Activated CD8-positive, alpha-beta memory T cell treated with anti-CD3 and anti-CD28 coated beads, Interleukin-2, amount 50 U/mL, for 48 hours (primary cell): ENCODE measurements around the gene CERS4.
A peak's percentile ranks its signal among the peaks of the same experiment; 100 is the strongest.
"Not testable (repeated sequence)": the region's sequence is repeated elsewhere in the genome, so short reads cannot be mapped to it uniquely, and the experiment has no call there.

Source experiments
- DNase-seq: peaks from one replicate; pipeline ENCODE4 v3.0.0-alpha.2; 2020

CERS4 gene

DNA sequence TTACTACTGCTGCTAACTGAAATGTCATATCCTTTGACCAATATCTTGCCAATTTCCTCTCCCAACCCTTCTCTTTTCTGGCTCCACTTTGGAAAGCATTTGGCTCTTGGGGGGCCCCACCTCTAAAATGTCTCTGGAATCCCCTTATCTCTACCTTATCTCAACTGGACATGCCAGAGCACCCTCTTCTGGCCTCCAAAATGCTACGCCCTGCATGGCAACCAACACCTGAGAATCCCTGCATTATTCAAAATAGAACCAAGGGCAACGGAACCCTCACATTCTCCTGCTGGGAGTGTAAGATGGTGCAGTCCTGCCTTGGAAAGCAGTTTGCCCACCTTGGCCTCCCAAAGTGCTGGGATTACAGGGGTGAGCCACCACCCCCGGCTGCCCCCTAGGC lies 35.3 kb downstream of the CERS4 start:
- DNase-seq: no peak

DNA sequence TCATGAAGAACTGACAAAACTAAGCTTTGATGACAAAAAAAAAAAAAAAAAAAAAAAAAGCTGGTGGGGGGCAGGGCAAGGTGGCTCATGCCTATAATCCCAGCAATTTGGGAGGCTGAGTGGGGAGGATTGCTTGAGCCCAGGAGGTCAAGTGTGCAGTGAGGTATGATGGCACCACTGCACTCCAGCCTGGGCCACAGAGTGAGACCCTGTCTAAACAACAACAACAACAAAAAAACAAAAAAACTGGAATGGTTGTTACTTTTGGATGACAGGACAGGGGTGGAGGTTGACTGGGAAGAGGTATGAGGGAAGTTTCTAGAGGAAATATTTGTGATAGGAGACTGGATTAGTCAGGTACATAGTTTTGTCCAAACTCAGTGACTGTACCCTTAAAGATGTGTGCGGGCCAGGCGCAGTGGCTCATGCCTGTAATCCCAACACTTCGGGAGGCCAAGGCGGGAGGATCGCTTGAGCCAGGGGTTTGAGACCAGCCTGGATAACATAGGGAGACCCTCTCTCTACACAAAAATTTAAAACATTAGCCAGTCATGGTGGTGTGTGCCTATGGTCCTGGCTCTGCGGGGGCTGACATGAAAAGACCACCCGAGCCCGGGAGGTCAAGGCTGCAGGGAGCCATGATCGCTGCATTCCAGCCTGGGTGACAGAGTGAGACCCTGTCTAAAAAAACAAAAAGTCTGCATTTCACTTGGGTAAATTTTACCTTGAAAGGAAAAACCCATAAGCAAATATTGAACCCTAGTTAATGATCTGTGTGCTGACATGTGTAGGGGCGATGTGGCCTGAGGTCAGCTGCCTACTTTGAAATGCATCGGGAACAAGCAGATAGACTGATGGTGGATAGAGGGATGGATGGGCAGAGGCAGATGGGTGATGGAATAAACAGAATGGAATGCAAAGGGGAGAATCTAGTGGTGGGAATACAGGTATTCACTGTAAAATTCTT lies 37.0 kb downstream of the CERS4 start:
- DNase-seq: no peak

DNA sequence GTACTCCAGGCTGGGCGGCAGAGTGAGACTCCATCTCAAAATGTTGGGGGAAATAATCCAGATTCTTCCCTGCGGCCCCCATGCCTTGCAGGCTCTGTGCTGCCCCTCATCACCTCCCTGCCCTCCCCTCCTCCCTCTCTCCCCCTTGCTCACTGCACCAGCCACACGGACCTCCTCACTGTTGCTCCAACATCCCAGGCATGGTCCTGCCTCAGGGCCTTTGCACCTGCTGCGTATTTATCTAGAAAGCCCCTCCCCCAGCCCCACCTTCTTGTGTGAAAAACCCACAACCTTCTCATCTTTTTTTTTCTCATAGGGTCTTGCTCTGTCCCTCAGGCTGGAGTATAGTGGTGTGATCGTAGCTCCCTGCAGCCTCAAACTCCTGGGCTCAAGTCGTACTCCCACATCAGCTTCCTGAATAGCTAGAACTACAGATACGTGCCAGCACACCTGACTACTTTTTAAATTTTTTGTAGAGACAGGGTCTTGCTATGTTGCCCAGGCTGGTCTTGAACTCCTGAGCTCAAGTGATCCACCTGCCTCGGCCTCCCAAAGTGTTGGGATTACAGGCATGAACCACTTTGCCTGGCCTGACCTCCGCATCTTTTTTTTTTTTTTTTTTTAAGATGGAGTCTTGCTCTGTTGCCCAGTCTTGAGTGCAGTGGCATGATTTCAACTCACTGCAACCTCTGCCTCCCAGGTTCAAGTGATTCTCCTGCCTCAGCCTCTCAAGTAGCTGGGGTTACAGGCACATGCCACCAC lies 38.1 kb downstream of the CERS4 start:
- not testable (repeated sequence) for DNase-seq

DNA sequence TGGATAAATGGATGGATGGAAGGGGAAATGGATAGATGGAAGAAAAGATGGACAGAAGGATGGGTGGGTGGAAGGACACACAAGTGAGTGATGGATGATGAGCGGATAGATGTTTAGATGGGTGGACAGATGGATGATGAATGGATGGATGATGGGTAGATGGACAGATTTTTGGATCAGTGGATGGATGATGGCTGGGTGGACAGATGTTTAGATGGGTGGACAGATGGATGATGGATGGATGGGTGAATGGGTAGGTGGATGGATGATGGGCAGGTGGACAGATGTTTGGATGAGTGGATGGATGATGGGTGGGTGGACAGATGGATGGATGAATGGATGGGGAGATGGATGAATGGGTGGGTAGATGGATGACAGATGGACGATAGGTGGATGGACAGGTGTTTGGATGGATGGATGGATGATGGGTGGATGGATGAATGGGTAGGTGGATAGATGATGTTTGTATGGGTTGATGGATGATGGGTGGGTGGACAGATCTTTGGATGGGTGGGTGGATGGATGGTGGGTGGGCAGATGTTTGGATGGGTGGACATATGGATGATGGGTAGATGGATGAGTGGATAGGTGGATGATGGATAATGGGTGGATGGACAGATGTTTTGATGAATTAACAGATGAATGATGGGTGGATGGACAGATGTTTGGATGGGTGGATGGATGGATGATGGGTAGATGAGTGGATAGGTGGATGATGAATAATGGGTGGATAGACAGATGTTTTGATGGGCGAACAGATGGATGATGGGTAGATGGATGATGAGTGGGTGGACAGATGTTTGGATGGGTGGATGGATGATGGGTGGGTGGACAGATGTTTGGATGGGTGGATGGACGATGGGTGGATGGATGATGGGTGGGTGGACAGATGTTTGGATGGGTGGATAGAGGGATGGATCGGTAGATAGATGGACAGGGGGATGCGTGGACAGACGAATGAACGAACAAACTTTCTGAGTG lies 39.5 kb downstream of the CERS4 start:
- DNase-seq: no peak

DNA sequence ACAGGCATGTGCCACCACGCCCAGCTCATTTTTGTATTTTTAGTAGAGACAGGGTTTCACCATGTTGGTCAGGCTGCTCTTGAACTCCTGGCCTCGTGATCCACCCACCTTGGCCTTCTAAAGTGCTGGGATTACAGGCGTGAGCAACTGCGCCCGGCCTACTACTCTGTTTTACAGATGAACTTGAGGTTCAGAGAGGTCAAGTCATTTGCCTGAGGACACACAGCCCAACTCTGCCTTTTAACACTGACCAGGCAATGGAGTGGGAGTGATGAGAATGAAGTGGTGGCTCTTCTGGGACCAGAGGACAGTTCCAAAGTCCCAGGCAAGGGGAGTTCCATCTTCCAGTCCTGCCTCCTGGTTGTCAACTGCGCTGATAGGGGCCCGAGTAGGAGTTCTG lies 41.4 kb downstream of the CERS4 start:
- DNase-seq: no peak

DNA sequence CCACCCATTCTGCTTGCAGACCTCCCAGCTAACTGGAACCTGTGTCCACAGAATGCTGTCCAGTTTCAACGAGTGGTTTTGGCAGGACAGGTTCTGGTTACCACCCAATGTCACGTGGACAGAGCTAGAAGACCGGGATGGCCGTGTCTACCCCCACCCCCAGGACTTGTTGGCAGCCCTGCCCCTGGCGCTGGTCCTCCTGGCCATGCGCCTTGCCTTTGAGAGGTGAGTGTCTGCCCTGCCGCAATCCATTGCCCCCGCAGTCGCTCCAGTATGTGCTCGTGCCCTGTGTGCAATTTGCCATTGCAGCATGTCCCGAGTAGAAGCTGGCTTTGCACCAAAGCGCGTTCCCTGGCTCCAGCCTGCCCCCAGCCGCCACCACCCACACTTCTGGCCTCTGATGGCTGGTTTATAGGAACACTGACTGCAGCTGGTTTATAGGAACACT lies 41.9 kb downstream of the CERS4 start:
- no peak for DNase-seq

DNA sequence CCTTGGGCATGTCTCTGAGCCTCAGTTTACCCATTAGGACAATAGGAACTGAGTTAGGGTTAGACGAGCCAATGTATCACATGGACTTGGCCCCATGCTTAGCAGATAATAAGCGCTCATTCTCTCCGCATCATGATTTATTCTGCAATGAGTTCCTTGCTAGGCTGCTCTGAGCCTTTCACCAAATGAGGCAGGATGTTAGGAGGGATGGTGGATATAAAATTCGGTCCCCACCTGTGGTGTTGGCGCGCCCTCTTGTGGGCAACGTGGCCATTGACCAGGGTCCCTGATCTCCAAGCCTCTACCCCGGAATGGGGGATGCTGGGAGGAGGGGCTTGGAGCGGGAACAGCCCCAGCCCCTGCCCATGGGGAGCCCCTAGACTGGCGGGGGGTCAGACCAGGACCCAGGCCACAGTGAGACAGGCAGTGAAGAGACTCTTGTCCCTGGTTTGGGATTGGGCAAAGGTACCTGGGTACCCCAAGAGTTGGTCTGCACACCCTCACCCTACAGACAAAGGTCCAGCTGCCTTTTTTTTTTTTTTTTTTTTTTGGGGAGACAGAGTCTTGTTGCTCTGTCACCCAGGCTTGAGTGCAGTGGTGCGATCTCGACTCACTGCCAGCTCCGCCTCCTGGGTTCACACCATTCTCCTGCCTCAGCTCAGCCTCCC lies 43.9 kb downstream of the CERS4 start:
- DNase-seq: peak; percentile 96

DNA sequence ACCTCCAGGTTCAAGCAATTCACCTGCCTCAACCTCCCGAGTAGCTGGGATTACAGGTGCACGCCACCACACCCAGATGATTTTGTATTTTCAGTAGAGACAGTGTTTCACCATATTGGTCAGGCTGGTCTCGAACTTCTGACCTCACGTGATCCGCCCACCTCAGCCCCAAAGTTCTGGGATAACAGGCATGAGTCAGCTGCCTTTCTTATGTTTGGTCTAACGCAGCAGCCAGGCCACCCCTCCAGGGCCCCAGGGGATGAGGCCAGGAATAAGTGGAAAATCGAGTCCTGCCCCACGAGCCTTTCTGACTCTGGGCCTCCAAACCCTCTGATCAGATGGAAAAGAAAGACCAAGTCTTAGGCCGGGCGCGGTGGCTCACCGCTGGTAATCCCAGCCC lies 44.5 kb downstream of the CERS4 start:
- DNase-seq: no peak

DNA sequence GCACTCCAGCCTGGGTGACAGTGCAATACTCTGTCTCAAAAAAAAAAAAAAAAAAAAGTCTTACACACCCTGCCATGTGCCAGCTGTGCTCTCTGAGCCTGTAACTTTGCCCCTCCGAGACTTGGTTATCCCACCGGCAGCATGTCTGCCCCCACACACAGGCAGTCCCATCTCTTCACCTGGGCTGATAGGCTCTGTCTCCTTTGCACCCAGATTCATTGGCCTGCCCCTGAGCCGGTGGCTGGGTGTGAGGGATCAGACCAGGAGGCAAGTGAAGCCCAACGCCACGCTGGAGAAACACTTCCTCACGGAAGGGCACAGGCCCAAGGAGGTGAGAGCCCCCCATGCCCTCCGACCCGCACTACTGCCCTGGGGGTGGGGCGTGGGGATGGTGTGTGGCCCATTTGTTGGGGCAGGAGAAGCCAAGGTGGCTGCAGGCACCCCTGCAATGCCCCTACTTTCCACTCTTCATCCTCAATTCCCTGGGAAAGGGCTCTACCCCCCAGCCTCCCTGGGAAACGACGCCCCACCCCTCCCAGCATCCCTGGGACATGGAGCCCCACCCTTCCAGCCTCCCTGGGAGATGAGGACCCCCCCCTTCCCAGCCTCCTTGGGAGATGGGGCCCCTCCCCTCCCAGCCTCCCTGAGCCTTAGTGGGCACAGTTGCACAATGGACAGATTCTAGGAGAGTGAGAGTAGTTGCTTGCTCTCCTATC lies 45.3 kb downstream of the CERS4 start:
- no peak for DNase-seq

DNA sequence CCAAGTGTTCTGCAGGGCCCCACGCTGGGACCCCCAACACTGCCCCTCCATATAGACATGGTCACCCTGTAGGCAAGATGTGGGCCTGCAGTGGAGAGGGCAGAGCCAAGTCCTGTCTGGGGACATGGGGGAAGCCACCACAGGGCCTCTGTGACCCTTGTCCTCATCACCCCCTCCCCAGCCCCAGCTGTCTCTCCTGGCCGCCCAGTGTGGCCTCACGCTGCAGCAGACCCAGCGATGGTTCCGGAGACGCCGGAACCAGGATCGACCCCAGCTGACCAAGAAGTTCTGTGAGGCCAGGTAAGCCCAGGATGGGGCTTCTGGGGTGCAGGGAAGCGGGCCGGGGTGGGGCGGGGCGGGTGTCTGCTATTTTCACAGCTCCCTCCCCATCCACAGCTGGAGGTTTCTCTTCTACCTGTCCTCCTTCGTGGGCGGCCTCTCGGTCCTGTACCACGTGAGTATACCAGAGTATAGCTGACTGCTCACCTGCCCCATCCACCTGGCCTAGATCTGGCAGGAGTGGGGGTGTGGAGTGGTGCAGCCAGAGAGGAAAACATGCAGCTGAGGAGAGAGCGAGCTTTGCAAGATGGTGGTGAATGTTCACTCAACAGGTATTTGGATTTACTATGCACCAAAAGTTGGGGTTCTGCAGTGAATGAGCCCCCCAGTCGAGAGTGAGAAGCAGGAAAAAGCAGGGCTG lies 46.4 kb downstream of the CERS4 start:
- no peak for DNase-seq

DNA sequence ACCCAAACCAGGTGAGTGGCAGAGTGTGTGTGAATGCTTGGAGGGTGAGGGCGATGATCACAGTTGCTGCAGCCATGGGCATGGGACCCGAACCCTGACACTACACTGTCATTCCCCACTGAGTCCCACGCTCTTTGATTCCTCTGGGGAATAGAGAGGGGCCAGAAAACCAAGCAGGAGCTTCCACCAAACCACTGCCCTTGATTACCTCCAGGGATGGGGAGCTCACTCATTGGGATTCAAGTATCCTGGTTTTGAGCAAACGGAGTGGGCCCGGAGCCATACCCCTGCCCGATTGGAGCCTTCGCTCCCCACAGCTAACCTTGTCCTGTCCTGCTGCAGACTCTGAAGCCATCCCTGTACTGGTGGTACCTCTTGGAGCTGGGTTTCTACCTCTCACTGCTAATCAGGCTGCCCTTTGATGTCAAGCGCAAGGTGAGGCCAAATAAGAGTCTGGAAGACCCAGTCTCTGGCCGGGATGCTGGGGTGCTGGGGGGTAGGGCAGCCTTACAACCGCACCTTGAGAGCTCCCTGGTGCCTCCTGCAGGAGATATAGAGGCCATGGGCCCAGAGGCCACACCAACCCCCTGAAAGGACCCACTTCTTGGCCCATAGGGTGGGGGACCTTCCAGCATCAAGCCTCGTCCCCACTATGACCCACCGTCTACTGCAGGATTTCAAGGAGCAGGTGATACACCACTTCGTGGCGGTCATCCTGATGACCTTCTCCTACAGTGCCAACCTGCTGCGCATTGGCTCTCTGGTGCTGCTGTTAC lies 47.3 kb downstream of the CERS4 start:
- DNase-seq: no peak

DNA sequence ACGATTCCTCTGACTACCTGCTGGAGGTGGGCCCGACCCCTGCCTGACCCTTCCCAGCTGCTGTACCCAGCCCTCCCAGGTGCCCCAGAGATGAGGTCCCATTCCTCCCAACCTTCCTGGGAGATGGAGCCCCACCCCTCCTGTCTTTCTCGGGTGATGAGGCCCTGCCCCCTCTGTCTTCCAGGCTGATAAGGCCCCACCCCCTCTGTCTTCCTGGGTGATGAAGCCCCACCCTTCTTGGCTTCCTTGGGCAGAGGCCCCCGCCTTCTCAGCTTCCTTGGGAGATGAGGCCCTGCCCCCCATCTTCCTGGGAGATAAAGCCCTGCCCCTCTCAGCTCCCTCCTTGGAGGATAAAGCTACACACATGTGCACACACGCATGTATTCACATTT lies 47.9 kb downstream of the CERS4 start:
- DNase-seq: no peak

DNA sequence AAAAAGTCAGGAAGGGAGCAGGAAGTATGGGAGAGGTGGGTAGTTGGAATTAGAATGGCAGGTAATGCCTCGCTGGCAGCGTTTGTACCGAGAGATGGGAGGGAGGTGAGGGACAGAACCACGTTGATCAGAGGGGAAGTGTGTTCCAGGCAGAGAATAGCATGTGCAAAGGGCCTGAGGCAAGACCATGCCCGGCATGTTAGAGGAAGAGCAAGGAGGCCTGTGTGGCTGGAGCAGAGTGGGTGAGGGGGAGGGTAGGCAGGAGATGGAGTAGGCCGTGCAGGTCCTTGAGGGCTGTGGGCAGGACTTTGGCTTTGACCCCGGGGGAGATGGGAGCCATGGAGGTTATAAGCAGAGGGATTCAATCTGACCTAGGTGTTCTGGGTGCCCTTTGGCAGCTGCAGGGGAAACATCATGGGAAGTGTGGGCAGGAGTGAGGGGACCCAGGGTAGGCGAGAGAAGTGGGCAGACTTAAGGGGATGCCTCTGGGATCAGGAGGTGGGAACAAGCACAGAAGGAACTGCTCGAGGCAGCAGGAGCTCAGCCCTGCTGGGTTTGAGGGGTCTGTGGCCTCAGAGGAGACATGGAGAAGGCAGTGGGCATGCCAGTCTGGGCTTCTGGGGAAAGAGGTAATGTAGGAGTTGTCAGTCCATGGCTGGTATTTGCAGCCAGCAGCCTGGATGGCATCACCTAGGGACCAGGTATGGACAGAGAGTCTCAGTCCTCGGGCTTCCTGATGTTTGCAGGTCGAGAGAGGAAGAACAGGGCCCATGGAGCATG lies 50.2 kb downstream of the CERS4 start:
- no peak for DNase-seq

DNA sequence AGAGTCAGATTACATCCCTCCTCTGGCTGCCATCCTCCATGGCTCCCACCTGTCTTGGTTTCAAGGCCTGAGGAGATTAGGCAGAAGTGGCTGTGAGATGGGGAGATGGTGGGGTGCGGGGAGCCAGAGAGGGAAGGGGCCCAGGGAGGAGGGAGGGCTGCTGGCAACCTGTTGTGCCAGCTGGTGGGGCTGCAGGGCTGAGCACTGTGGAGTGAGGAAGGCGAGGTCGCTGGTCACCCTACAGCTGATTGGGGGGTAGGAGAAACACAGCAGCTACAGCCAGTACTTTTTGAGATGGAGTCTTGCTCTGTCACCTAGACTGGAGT lies 50.7 kb downstream of the CERS4 start:
- no peak for DNase-seq

DNA sequence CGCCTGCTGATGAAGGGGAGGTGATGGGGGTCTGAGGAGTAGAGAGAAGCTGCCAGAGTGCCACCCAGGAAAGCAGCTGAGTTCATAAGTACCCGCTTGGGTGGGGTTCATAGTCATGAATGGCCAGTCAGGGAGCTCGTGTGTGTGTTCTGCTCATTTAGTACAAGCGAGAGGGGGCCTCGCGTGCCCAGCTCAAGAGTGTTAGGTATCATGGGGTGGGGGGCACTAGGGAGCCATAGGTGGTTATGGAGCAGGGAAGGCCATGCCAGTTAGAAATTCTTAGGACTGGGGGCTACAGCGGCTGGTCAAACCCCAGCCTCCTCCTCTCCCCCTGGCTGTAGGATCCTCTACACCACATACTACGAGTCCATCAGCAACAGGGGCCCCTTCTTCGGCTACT lies 52.2 kb downstream of the CERS4 start:
- peak; percentile 38 for DNase-seq

DNA sequence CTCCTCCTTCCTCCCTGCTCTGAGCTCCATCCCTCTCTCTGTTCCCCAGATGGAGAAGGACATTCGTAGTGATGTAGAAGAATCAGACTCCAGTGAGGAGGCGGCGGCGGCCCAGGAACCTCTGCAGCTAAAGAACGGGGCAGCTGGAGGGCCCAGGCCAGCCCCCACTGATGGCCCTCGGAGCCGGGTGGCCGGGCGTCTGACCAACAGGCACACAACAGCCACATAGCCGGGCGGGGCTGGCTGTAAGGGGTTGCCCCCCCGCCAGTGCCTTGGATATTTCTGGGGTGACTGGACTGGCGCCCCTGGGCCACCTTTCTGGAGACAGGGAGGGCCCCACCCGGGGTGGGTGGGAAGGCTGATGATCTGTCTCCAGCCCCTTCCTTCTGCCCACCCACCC lies 52.7 kb downstream of the CERS4 start:
- DNase-seq: peak; percentile 39

DNA sequence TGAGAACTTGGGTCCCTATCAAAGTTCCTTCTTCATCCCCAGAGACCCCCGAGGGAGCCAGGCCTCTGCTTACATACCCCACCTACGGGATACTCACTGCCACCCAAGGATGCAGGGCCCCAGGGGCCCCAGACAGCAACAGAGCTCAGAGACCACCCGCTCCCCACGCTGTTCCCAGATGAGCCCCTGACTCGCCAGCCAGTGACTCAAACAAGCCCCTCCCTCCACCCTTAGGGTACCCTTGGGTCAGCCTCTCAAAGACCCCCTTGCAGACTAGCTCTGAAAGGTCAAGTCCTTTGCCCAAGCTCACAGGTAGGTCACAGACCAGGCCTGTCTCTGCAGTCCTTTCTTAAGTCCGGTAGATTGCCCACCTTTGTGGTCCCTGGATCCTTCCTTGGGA lies 53.3 kb downstream of the CERS4 start:
- peak; percentile 44 for DNase-seq

DNA sequence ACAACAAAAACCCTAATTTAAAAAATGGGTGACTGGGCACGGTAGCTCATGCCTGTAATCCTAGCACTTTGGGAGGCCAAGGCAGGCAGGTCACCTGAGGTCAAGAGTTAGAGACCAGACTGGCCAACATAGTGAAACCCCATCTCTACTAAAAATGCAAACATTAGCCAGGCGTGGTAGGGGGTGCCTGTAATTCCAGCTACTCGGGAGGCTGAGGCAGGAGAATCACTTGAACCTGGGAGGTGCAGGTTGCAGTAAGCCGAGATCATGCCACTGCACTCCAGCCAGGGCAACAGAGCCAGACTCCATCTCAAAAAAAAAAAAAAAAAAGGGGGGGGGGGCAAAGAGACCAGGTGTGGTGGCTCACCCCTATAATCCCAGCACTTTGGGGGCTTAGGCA lies 55.1 kb downstream of the CERS4 start:
- peak; percentile 20 for DNase-seq

DNA sequence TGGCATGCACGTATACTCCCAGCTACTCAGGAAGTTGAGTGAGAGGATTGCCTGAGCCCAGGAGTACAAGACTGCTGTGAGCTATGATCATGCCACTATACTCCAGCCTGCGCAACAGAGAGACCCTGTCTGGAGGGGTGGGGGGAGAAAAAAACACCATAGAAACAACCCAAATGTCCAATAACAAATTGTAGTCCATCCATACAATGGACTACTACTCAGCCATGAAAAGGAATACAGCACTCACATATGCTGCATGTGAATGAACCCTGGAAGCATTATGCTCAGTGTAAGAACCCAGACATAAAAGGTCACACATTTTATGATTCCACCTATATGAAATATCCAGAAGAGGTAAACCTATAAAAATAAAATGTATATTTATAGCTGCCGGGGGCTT lies 56.7 kb downstream of the CERS4 start:
- peak; percentile 25 for DNase-seq
